ENCODE data around the gene ADCY2.

Gene ADCY2

DNA sequence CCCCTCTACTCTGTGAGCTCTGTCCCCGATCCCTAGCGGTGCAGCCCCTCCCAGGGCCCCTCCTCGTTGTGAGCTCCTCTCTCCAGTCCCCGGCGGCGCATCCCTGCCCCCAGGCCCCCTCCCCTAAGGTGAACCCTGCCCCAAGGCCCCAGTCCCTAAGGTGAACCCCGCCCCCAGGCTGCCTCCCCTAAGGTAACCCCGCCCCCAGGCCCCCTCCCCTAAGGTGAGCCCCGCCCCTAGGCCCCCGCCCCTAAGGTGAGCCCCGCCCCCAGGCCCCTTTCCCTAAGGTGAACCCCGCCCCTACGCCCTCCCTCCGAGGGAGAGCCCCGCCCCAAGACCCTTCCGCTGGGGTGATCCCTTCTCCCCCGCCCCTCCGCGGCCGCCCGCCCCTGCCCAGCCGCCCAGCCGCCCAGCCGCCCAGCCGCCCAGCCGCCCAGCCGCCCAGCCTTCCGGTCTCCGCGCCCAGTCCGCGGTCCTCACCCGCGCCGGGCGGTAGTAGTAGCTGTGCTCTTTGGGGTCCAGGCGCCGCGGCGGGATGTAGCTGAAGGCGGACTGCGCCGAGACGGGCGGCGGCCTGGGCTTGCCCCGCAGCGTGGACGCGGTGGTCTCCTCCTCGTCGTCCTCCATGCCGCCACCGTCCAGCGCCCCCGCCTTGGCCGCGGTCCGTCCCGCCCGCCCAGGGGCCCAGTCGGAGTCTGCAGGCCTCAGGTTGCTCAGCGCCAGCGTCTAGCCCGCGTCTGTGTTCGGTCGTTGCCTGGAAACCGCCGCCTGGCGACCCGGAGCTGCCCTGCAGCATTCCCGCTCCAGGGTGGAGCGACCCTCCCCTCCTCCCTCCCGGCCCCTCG, 454.7 kb downstream of the ADCY2 start, which contains the start of gene CFAP90:
Gene CFAP90, minus strand, starts transcription at position 739 of the 845 bp plus-strand sequence. Its CDS starts 112 bp downstream, at position 627.
- peak; percentile 35 for DNase-seq

DNA sequence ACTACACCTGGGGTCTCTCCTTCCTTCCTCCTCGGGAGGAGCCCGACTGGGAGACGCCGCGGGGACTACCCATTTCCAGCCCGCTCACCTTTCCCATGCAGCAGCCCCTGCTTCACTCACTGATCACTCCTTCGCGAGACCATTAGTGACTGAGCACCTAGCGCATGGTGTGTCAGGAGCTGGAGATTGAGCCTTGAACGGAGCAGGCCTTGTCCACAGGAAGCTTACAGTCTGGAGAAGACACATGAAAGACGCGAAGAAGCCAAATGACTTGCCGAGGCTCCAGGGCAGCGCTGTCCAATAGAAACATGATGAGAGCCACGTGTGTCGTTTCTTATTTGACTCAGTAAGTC, 455.3 kb downstream of the ADCY2 start:
- DNase-seq, result no peak

DNA sequence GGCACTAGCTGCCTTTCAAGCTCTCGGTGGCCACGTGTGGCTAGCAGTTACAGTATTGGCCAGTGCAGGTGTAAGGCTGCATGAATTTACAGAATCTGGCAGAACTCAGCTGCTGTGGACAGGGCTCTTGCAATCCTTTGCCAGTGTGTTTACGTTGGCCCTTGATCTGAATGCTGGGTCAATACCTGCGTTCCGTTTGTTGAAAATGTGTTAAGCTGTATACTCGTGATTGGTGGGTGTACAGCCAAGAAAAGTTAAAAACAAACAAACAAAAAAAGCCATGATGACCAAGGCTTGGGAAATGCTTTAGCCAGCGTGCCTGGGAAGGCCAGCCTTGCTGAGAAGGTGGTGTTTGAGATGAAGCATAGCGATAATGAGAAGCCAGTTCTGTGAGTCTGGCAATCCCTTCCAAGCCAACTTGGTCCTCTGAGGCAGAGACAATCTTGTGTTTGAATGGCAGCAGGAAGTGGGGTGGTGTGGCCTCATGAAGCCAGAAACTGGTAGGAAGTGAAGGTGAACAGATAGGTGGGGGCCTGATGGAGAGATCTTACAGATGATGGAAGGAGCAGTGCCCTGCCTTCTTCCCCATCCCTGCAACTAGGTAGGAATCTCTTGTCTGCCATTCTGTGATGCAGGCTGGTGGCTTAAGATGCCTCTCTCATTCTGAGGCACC, 455.8 kb downstream of the ADCY2 start:
- DNase-seq, result no peak

DNA sequence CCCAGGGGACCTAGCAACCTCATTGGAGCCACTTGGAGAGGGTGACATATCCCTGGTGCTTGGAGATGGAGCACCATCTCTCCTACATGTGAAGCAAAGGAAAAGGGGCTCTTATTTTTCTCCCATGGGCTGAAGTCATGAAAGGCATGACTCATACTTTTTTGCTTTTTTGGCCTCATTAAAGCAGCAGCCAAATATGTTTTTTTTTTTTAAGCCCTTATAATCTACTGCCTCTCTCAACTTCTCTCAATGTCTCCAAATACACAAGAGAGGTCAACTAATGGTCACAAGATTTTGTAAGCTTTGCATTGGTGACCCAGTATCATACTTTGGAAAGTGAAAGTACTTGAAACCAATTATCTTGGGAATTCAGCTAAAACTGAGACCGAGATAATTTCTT, 456.6 kb downstream of the ADCY2 start:
- peak; percentile 9 for DNase-seq

DNA sequence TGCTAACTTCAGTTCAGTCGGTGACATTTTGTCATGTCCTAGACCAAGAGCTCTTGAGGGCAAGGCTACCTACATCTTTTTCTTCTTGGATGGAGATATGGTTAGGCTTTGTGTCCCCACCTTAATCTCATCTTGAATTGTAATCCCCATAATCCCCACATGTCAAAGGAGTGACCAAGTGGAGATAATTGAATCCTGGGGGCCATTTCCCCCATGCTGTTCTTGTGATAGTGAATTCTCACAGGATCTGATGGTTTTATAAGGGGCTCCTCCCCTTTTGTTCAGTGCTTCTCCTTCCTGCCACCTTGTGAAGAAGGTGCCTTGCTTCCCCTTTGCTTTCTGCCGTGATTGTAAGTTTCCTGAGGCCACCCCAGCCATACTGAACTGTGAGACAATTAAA, 457.1 kb downstream of the ADCY2 start:
- no peak for DNase-seq

DNA sequence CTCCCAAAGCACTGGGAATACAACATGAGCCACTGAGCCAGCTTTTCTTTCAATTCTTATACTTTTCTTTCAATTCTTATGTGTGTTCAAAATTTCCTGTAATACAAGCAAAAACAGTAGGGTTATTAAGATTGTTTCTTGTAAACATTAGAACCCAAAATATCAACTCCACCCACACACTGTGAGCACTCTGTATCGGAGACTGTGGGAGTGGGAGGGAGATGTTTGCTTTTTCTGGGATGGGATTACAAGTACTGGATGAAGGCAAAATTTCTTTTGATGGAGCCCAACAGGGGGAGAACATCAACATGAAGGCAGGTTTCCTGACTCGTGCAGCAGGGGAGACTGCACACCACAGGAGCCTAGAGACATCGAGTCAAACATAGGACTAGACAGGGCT, 459.7 kb downstream of the ADCY2 start:
- DNase-seq, result no peak

DNA sequence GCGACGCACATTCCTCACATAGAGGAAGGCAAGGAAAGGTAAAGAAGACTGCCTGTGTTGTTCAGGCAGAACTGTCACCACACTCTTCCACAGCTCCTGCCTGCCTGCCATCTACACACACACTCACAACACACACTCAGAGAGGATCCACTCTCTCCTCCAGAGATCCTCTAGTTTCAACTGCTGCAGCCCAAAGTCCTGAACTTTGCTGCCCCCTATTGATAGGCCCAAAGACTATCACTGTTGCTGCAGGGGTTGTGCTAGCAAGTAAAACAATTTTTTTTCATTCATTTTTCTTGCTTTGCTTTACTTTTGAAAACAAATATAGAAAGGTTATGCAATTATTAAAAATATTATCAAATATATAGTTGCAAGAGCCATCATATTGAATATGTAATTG, 460.9 kb downstream of the ADCY2 start:
- DNase-seq, result no peak

DNA sequence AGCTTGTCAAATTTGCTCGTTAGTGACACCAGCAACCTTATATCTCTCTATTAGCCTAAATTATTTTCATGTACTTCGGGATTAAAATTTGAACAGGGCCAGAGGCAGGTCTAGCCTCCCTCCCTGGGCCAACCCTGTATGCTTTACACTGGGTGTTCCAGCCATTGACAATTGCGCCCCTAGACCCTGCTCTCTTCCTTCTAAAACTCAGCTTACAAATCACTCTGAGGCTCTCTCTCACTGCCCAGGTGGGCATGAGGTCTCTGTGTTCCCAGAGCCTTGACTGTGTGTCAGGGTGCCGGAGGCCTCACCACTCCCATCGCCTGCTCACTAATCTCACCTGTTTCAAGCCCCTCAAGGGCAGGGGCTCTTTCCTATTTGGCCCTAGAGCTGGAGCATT, 461.4 kb downstream of the ADCY2 start:
- DNase-seq, result no peak

DNA sequence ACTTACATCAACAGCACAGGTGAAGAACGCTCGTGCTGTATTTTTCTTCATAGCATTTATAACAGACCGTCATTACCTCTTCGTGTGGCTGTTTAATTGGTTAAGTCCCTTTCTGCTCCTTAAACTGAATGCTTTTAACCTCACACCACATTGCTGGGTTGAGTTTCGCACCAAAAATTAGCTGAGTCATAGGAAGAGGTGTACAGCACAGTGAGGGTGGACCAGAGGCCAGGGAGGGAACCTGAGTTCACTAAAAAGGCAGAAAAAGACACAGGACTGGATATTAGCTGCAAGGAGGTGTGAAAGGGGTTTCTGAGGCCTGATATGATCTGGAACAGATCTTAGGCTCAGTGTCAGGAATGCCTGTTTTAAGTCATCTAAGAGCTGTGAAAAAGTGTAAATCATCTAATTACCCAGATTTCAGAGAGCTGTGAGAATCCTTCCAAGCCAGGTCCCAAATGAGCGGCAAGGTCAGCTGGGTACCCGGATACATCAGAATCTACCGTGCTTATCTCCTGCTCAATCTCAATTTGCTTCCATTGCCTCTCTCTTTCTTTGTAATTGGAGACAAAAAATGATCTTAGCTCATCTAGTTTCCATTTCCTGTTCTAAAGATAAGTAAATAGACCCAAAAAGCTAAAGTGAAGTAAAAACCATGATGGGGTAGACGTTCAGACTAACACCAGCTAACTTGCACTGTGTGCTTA, 462.1 kb downstream of the ADCY2 start:
- no peak for DNase-seq

DNA sequence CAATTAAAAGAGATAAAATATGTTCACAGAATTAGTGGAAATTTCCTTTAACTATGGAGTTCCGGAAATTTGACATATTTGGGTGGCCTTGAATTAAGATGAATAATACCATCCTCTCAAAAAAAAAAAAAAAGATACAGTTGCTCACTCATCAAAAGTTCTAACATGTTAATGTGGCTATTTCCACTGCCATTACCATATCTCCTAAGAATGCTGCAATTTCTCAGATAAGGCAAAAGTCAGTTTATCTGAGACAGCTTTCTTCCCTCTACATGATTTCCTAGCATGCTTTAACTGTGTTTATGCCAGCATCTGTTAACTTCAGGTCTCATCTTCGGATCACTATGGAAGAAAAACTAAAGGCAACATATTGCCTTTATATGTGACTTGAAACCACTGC, 470.3 kb downstream of the ADCY2 start:
- DNase-seq, result no peak

DNA sequence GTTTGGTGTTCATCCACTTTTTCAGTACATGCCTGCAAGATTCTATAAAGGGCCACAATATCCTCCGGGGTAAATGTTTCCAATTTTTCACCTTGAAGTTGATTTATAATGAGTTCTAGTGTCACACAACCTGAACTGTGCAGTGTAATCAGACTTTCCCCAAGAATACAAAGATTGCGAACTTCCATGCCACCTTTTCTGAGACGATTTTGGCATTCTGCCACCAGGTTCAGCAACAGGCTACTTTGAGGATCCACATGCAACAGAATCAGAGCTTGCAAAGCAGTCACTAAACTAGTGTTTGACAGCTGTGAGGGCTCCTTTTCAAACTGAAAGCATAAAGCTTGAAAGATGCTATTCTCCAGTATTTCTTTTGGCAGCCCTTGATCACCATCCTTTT, 471.3 kb downstream of the ADCY2 start:
- DNase-seq, result no peak

DNA sequence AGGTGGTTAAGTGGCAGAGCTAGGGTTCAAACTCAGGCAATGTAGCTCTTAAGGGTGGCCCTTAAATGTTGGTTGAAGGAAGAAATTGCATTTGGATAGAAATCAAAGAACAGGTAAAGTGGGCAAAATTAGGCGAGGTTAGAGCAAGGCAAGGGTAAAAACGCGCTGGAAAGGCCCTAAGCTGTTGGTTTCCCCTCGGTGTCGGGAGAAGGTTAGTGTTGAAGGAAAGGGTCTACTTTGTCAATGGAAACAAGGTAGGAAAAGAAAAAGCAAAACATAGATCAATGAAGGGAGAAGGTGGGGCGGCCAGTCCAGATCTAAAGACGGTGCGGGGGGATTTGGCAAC, 472.5 kb downstream of the ADCY2 start:
- DNase-seq, result no peak

DNA sequence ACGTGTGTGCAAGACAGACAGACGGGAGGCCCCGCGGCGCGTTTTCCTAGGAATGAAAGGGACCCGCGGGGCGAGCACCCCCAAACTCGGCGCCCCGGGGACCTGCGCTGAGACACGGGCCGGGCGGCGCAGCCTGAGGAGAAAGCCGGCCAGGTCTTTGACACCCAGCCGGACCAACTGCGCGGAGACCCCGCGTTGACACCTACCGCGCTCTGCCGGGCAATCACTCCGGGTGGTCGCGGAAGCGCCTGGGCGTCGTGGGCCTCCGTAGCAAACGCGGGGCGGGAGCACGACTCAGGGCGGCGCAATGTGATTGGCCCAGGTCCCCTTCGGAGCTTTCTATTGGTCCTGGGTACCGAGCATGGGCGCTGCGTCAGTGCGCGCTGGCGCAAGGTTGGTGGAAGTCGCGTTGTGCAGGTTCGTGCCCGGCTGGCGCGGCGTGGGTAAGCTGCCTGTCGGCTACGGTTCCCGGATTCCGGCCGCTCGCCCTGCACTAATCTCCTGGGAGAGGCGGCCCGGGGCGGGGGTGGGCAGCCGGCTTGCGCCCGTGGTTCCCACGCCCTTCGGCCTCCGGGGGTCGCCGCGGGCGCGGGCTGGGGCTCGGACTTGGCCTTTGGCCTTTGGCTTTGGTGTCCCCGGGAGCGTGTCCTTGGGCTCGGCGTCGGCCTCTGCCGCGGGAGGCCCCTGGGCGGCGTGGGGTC, 473.0 kb downstream of the ADCY2 start, which contains the start of the genes FASTKD3 and MTRR:
Gene FASTKD3, minus strand, starts transcription at position 259 of the 701 bp plus-strand sequence. CDS start 948 bp downstream, outside the sequence.
Gene MTRR, plus strand, starts transcription at position 376 of the 701 bp plus-strand sequence. CDS start 1,647 bp downstream, outside the sequence.
- DNase-seq, result peak; percentile 90

DNA sequence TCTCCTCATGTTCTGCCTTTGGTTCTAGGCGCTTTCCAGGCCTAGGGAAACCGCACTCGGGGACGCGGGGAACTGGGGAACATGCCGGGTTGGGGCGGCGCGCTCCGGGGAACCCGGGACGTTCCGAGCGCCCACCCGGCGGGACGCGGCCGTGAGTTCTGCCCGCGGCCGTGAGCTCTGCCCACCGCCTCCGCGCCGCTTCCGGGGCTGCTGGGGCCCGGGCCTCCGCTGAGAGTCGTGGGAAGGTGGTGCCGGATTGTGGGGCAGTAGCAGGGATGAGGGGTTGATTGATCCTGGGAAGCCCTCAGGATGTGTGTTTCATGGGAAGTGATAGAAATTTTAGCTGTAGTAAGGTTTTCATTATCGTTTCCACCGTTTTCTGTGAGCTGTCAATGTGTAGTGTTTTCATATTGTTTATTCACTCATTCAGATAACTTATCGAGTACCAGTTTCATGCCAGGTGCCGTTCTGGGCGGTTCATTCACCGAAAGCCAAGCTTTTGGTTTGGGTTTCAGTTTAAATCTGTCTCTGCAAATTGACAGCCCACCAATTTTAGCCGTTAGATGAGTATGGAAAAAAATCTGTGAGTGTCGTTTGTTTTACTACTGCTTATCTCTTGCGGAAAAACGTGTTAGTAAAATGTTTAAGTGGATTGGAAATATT, 473.7 kb downstream of the ADCY2 start:
- no peak for DNase-seq

DNA sequence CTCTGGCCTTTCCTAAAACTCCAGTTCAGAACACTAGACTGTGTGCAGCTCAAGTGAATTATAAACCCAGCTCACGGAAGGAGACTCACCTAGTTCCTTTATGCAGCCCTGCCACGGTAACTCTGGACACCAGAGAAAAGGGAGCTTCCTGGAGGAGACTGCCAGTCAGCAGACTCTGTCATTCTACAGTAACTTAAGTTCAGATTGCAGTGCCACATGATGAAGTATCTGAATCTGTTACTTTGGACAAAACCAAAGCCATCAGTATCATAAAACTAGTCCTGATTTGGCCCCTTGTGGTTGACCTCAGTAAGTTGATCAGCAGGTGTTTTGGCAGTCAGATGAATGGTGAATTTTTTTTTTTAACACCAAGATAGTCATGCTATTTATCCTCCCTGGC, 475.7 kb downstream of the ADCY2 start:
- DNase-seq, result no peak

DNA sequence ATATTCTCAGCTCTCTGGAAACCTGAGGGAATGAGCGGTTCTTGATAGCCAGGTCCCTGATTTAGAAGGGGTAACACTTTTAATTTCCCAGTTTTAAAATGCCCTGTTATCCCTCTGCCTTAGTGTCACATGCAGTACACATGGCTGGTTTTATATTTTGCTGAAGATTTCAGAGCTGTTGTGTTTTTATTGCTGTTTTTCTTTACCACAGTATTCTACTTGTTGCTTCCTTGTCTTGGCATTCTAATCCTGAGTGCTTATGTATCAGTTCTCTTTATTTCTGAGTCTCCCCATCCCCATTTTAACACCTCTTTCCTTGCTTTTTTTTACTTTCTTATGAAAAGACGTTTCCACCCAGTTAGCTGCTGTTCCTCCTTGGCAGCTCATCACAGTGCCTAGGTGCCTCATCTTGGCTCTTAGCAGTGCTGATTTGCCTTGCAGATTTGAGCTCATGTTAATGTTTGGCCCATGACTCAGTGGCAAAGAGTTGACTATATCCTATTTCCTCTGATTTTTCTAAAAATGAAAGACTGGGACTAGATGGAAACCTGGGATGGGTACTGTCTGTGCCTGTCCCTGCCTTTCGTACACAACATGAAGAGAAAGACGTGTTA, 476.7 kb downstream of the ADCY2 start:
- DNase-seq, result no peak

DNA sequence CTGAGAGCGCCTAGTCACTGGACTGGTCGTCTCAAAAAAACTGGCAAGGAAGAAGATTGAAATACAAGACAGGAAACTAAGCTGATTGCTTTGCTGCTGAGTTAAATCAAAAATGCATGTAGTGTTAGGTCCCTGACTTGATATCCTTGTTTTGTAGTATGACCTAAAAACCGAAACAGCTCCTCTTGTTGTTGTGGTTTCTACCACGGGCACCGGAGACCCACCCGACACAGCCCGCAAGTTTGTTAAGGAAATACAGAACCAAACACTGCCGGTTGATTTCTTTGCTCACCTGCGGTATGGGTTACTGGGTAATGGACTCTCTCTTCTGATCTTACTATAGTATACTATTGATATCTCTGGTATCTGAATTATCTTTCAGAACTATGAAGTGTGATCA, 477.3 kb downstream of the ADCY2 start:
- no peak for DNase-seq

DNA sequence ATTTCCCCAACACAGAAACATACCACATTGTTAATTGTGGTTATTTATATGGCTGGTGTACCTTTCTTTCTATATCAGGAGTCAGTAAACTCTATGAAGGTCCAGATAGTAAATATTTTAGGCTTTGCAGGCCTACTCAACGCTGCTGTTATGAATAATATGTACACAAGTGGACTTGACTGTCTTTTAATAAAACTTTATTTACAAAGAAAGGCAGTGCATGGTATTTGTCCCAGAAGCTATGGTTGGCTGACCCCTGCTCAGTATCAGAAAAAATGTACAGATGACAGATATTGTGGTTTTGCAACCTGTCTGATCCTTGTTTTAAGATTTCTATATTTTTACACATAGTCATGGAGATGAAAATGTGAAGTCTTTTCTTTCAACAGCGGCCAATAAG, 478.7 kb downstream of the ADCY2 start:
- no peak for DNase-seq

DNA sequence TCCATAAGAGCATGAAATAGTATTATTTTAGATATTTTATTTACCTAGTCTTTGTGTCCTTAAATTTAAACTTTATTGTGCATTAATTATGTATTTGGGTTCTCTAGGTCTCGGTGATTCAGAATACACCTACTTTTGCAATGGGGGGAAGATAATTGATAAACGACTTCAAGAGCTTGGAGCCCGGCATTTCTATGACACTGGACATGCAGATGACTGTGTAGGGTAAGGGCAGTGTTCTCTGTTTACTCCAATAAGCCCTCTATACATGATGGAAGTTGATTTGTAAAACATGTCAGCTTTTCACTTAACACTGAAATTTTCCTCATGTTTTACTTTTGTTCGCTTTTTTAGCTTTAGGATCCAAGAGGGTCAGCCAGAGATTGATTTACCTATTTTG, 479.2 kb downstream of the ADCY2 start:
- no peak for DNase-seq

DNA sequence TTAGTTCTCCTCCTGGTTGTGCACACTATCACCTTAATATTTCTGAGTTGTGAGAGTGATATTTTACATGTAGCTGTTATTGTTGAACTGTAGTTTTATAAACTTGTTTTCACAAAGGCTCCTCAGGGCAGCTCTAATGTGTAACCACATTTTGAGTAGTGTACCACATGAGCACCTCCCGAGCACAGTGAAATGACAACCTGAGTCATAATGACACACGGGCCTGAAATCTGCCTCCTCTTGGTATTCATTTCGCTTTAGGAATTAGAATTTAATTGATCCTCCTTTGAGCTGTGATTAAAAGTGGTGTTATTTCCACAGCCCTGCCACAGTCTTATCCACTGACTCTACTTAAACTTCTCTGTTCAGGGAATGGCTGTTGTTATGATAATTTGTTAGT, 480.9 kb downstream of the ADCY2 start:
- peak; percentile 64 for DNase-seq

DNA sequence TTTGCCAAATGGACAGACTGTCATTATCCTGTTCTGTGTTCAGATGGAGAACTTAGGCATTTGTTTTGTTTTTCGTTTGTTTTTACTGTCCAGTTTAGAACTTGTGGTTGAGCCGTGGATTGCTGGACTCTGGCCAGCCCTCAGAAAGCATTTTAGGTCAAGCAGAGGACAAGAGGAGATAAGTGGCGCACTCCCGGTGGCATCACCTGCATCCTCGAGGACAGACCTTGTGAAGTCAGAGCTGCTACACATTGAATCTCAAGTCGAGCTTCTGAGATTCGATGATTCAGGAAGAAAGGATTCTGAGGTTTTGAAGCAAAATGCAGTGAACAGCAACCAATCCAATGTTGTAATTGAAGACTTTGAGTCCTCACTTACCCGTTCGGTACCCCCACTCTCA, 481.9 kb downstream of the ADCY2 start:
- DNase-seq, result no peak

DNA sequence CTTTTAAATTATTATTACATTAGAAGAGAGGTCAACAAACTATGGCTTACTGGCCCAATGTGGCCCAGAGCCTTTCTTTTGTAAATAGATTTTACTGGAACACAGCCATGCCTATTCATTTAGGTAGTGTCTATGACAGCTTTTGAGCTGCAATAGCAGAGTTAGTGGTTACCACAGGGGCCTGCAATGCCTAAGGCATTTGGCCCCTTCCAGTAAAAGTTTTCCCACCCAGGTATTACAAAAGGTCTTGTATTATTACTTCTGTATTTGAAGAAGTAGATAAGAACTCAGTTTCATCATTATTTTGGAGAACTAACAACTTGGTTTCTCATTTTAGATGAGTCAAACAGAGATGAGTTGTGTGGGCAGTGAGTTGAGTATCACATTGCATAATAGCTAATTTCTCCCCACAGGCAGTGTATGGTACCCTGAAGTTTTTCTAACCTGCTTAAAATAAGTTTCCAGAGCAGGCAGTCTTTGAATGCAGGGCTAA, 482.5 kb downstream of the ADCY2 start:
- no peak for DNase-seq
